CD4-positive, alpha-beta T cell treated with Interleukin-15 for 4 hours (primary cell): Measurements from ENCODE around the gene FAM9B.
"Not testable (repeated sequence)": the region's sequence is repeated elsewhere in the genome, so short reads cannot be mapped to it uniquely, and the experiment has no call there.

Experiments used
- DNase-seq: peaks from one replicate; pipeline ENCODE4 v3.0.0-alpha.2; 2020; ENCODE audit warnings: low spot score

Gene FAM9B

GRCh38 chrX:9033989-9034388, at the start of gene FAM9B:
Gene FAM9B (minus strand): TSS chrX:9034127. CDS start chrX:9032986, 1,141 bp downstream.
- no peak for DNase-seq

GRCh38 chrX:9081271-9081670, 47.3 kb upstream of the FAM9B start:
- DNase-seq = no peak

- no peak for DNase-seq
Measured at GRCh38 chrX:9074326-9074725, 40.4 kb upstream of the FAM9B start.

GRCh38 chrX:9072281-9072680, 38.4 kb upstream of the FAM9B start:
- no peak for DNase-seq

GRCh38 chrX:9071031-9071650, 37.2 kb upstream of the FAM9B start:
- DNase-seq = no peak

GRCh38 chrX:9069573-9069972, 35.6 kb upstream of the FAM9B start:
- no peak for DNase-seq

- DNase-seq = no peak
Measured at GRCh38 chrX:9064694-9065093, 30.8 kb upstream of the FAM9B start.

- DNase-seq = no peak
Measured at GRCh38 chrX:9062641-9063040, 28.7 kb upstream of the FAM9B start.

GRCh38 chrX:9055354-9055753, 21.4 kb upstream of the FAM9B start:
- no peak for DNase-seq

GRCh38 chrX:9052081-9052480, 18.2 kb upstream of the FAM9B start:
- no peak for DNase-seq

GRCh38 chrX:9050331-9050730, 16.4 kb upstream of the FAM9B start:
- no peak for DNase-seq

GRCh38 chrX:9048801-9049200, 14.9 kb upstream of the FAM9B start:
- DNase-seq = no peak

- DNase-seq = no peak
Measured at GRCh38 chrX:9038244-9038643, 4.3 kb upstream of the FAM9B start.

- DNase-seq = no peak
Measured at GRCh38 chrX:9037296-9037695, 3.4 kb upstream of the FAM9B start.

- DNase-seq = no peak
Measured at GRCh38 chrX:9033586-9033985, 341 bp downstream of the FAM9B start.

- no peak for DNase-seq
Measured at GRCh38 chrX:9033179-9033578, 748 bp downstream of the FAM9B start.

- no peak for DNase-seq
Measured at GRCh38 chrX:9023293-9023692, 10.6 kb downstream of the FAM9B start.

- no peak for DNase-seq
Measured at GRCh38 chrX:9019151-9019550, 14.8 kb downstream of the FAM9B start.

GRCh38 chrX:9018332-9018731, 15.6 kb downstream of the FAM9B start:
- DNase-seq = not testable (repeated sequence)

GRCh38 chrX:9003041-9003440, 30.9 kb downstream of the FAM9B start:
- DNase-seq = no peak

- no peak for DNase-seq
Measured at GRCh38 chrX:8988446-8988845, 45.5 kb downstream of the FAM9B start.

- DNase-seq = peak; percentile 30
Measured at GRCh38 chrX:8987672-8988250, 46.2 kb downstream of the FAM9B start.

GRCh38 chrX:8984231-8984630, 49.7 kb downstream of the FAM9B start:
- DNase-seq = no peak

- DNase-seq = no peak
Measured at GRCh38 chrX:8981723-8982122, 52.2 kb downstream of the FAM9B start.
